Hematopoietic multipotent progenitor cell treated with erythropoietin and hydrocortisone succinate and interleukin-3 and kit ligand, for 17 days (in vitro differentiated cells): ENCODE results near the gene DHRS7.
"Not testable (repeated sequence)": the region's sequence is repeated elsewhere in the genome, so short reads cannot be mapped to it uniquely, and the experiment has no call there.

Source experiments
- DNase-seq: peaks from one replicate; pipeline ENCODE4 v3.0.0-alpha.2; 2015; ENCODE audit warnings: low spot score

The DHRS7 gene

GRCh38 chr14:60133487-60133886 lies 31.7 kb downstream of the DHRS7 start:
- DNase-seq: no peak

DNA sequence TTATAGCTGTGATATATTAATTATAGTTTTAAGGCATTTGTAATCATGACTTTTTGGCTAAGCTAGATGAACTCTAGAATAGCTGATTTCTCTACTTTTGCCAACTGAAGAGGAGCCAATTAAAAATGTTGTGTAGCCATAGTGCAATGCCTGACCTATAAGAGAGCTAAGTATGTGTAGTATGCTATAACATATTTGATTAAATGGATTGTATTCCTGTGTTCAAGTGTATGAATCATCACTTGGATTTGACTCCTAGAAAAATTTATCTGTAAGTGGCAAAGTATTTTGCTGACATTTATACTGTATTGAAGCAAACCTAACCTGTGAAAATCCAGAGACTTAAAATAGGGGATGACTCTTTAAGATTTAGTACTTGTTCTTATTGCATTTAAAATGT lies 39.3 kb downstream of the DHRS7 start:
- DNase-seq: no peak

- no peak for DNase-seq
Observed at GRCh38 chr14:60116181-60116580, 49.0 kb downstream of the DHRS7 start.

DNA sequence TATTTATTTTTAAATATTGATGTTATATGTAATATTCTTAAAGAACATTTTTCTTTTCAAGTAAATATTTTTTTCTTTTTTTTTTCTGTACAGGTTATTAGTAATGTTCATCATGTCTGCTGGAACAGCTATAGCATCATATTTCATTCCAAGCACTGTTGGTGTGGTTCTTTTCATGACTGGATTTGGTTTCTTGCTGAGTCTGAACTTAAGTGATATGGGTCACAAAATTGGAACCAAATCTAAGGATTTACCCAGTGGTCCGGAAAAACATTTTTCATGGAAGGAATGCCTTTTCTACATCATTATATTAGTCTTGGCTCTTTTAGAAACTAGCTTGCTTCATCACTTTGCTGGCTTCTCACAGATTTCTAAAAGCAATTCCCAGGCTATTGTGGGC lies 50.3 kb downstream of the DHRS7 start:
- DNase-seq: no peak

- no peak for DNase-seq
Observed at GRCh38 chr14:60111732-60112131, 53.5 kb downstream of the DHRS7 start.

DNA sequence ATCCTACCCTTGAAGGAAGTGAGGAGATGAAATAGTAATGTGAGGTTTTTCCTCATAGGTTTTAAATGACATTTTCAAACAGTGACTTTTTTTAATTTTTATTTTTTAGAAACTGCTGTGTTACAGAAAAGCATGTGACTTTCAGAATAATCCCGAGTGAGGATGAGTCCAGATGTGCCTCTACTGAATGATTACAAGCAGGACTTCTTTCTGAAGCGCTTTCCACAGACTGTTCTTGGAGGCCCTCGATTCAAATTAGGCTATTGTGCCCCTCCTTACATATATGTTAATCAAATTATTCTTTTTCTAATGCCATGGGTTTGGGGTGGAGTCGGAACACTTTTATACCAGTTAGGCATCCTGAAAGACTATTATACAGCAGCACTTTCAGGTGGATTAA lies 57.7 kb downstream of the DHRS7 start:
- DNase-seq: no peak

DNA sequence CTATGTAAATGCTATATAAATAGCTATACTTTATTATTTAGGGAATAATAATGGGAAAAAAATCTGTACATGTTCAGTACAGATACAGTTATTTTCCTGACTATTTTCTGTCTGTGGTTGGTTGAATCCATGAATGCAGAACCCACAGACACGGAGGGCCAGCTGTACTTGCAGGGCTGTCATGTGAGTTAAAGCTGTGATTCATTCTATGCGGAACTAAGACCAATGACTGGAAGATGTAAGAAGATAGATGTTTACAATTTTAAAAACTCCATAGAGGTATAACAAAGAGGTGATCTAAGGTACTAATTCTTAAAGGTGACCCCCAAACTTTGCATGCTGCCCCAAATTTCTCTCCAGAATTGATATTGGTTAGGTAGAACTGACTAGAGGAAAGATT lies 58.9 kb downstream of the DHRS7 start:
- DNase-seq: no peak

DNA sequence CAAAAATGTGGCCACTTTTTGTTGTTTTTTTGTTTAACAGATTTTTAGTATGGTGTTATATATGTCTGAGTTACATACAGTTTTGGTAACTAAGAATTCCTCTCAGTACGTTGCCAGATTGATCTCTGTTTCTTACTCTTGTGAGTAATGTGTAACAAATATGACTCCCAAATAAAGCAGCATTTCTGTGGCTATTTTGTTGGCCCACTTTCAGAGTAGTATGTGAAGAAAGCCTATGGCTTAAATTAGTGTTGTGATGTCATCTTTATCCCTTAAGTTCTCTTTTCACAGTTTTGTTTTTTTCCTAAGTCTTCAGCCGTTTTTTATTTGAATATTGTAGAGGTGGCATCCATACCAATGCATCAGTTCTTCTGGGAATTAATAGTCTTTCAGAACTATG lies 62.8 kb downstream of the DHRS7 start:
- no peak for DNase-seq

GRCh38 chr14:60101786-60102185 lies 63.4 kb downstream of the DHRS7 start:
- no peak for DNase-seq

DNA sequence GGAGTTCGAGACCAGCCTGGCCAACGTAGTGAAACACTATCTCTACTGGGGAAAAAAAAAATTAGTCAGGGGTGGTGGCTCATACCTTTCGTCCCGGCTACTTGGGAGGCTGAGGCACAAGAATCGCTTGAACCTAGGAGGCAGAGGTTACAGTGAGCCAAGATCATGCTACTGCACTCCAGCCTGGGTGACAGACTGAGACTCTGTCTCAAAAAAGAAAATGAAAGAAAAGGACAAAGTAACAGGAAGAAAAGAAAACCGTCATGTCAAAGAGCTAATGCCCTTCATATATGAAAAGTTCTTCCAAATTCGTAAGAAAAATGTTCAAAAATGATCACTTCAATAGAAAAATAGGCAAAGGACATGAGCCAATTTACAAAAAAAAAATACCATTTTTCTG lies 65.3 kb downstream of the DHRS7 start:
- not testable (repeated sequence) for DNase-seq

GRCh38 chr14:60097974-60098373 lies 67.2 kb downstream of the DHRS7 start:
- no peak for DNase-seq

DNA sequence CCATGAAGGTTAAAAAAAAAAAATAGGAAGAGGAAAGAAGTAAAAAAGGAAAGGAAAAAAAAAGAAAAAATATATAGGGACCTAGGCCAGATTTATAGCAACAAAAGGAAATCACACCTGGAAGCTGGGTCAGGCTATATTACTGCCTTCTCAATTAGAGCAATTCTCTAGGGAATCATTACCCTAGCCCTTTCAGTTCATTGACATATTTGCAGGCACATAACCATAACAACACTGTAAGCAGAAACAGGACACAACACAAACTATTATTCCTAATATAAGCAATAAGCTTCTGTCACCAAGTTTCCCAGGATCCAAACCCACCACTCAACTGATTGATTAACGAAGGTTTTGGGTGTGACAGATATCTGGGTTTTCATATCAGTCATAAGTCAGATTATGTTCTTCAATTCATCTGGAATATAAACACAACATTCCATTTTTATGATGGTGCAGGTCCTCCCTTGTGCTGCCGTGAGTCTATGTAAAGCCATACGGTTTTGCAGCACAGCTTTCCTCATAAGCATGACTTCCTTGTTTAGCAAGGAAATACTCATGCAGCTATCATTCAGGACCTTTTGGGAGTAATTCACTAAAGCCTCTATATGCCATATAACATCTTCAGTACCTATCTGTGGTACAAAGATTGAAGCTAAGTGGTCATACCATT lies 69.3 kb downstream of the DHRS7 start:
- DNase-seq: no peak

DNA sequence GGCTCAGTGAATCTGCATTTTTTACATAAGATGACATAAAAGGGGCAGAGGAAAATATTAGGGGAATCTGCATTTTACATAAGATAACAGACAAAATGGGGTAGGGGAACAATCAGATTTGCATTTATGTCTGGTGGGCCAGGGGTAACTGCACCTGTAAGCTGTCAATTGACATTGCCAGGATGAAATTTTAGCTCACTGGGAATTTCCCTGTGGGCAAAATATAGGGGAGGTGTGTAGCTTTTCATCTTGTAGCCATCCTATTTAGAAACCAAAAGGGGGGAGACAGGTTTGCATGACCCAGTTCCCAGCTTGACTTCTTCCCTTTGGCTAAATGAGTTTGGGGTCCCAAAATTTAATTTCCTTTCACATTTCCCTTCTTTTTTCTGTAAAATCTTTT lies 70.0 kb downstream of the DHRS7 start:
- DNase-seq: no peak

GRCh38 chr14:60094306-60094897 lies 70.8 kb downstream of the DHRS7 start:
- peak; percentile 28 for DNase-seq
